Adipocyte (in vitro differentiated cells): ENCODE measurements around the gene FBLN1.

ENCODE experiments used
- DNase-seq: peaks from one replicate; pipeline ENCODE4 v3.0.0-alpha.2; 2015; ENCODE audit warnings: low read depth
- H3K27me3 ChIP-seq: replicated peaks from 2 replicates; pipeline ENCODE4 v1.7.0; 2013; ENCODE audit warnings: mild to moderate bottlenecking, low read length, moderate library complexity; ENCODE audit not compliant: control insufficient read depth, insufficient read depth
- H3K36me3 ChIP-seq: 2 replicates; pipeline ENCODE4 v1.7.0; 2013; ENCODE audit warnings: low read length, mild to moderate bottlenecking, moderate library complexity; ENCODE audit not compliant: control insufficient read depth, insufficient read depth, severe bottlenecking
- H3K4me1 ChIP-seq: 2 replicates; pipeline ENCODE4 v1.7.0; 2013; ENCODE audit warnings: mild to moderate bottlenecking, low read length, moderate library complexity; ENCODE audit not compliant: control insufficient read depth, insufficient read depth
- H3K4me3 ChIP-seq: 2 replicates; pipeline ENCODE4 v1.7.0; 2013; ENCODE audit warnings: mild to moderate bottlenecking, low read length, moderate library complexity
- H3K9ac ChIP-seq: 2 replicates; pipeline ENCODE4 v1.7.0; 2013; ENCODE audit warnings: mild to moderate bottlenecking, low read length, moderate library complexity
- H3K9me3 ChIP-seq: 2 replicates; pipeline ENCODE4 v1.7.0; 2013; ENCODE audit warnings: mild to moderate bottlenecking, low read length, moderate library complexity; ENCODE audit not compliant: control insufficient read depth

FBLN1 gene

GRCh38 chr22:45518580-45518991 lies 15.9 kb downstream of the FBLN1 start:
- no peaks in the 10 kb centered on the region for H3K9me3 ChIP-seq
- H3K9ac ChIP-seq, result no peak overlapping the region
- H3K27me3 ChIP-seq, result no peaks in the 10 kb centered on the region
- DNase-seq, result no peak
- H3K4me1 ChIP-seq, result peaks cover 36% of the 10 kb centered on the region
- no peak overlapping the region for H3K4me3 ChIP-seq
- H3K36me3 ChIP-seq, result peaks cover 25% of the 10 kb centered on the region

- H3K36me3 ChIP-seq, result peaks cover 30% of the 10 kb centered on the region
- no peaks in the 10 kb centered on the region for H3K27me3 ChIP-seq
- H3K4me1 ChIP-seq, result peaks cover 16% of the 10 kb centered on the region
- no peak overlapping the region for H3K4me3 ChIP-seq
- no peak for DNase-seq
- no peak overlapping the region for H3K9ac ChIP-seq
- no peaks in the 10 kb centered on the region for H3K9me3 ChIP-seq
Observed at GRCh38 chr22:45521178-45521577, 18.5 kb downstream of the FBLN1 start.

GRCh38 chr22:45522462-45522861 lies 19.8 kb downstream of the FBLN1 start:
- Histone ChIP-seq H3K36me3 (peaks cover 30% of the 10 kb centered on the region), H3K4me1 (peaks cover 3% of the 10 kb centered on the region), H3K4me3 (no peak overlapping the region), H3K9me3 (no peaks in the 10 kb centered on the region), H3K9ac (no peak overlapping the region), H3K27me3 (no peaks in the 10 kb centered on the region)
- DNase-seq, result no peak

- Histone ChIP-seq H3K9ac (peak overlapping the region; percentile 36), H3K27me3 (no peaks in the 10 kb centered on the region), H3K9me3 (no peaks in the 10 kb centered on the region), H3K4me1 (peaks cover 3% of the 10 kb centered on the region), H3K36me3 (peaks cover 27% of the 10 kb centered on the region), H3K4me3 (no peak overlapping the region)
- DNase-seq, result no peak
Observed at GRCh38 chr22:45524157-45524556, 21.5 kb downstream of the FBLN1 start.

- Histone ChIP-seq H3K9me3 (no peaks in the 10 kb centered on the region), H3K4me1 (peaks cover 4% of the 10 kb centered on the region), H3K27me3 (no peaks in the 10 kb centered on the region), H3K36me3 (peaks cover 29% of the 10 kb centered on the region), H3K4me3 (no peak overlapping the region), H3K9ac (no peak overlapping the region)
- no peak for DNase-seq
Observed at GRCh38 chr22:45524966-45525365, 22.3 kb downstream of the FBLN1 start.

- Histone ChIP-seq H3K27me3 (no peaks in the 10 kb centered on the region), H3K9me3 (no peaks in the 10 kb centered on the region), H3K9ac (no peak overlapping the region), H3K36me3 (peaks cover 26% of the 10 kb centered on the region), H3K4me1 (peaks cover 8% of the 10 kb centered on the region), H3K4me3 (no peak overlapping the region)
- no peak for DNase-seq
Observed at GRCh38 chr22:45525480-45525879, 22.8 kb downstream of the FBLN1 start.

- no peak for DNase-seq
- H3K4me3 ChIP-seq, result no peak overlapping the region
- H3K4me1 ChIP-seq, result peaks cover 6% of the 10 kb centered on the region
- no peak overlapping the region for H3K9ac ChIP-seq
- H3K27me3 ChIP-seq, result no peaks in the 10 kb centered on the region
- peaks cover 26% of the 10 kb centered on the region for H3K36me3 ChIP-seq
- no peaks in the 10 kb centered on the region for H3K9me3 ChIP-seq
Observed at GRCh38 chr22:45526281-45526680, 23.6 kb downstream of the FBLN1 start.

- no peaks in the 10 kb centered on the region for H3K9me3 ChIP-seq
- H3K4me1 ChIP-seq, result peaks cover 5% of the 10 kb centered on the region
- peaks cover 20% of the 10 kb centered on the region for H3K36me3 ChIP-seq
- H3K9ac ChIP-seq, result no peak overlapping the region
- H3K27me3 ChIP-seq, result no peaks in the 10 kb centered on the region
- no peak overlapping the region for H3K4me3 ChIP-seq
- DNase-seq, result no peak
Observed at GRCh38 chr22:45526768-45527360, 24.2 kb downstream of the FBLN1 start.

GRCh38 chr22:45527456-45527855 lies 24.8 kb downstream of the FBLN1 start:
- H3K36me3 ChIP-seq, result peaks cover 17% of the 10 kb centered on the region
- DNase-seq, result no peak

GRCh38 chr22:45528046-45528445 lies 25.4 kb downstream of the FBLN1 start:
- peaks cover 5% of the 10 kb centered on the region for H3K4me1 ChIP-seq
- DNase-seq, result no peak
- H3K36me3 ChIP-seq, result peaks cover 15% of the 10 kb centered on the region
- no peak overlapping the region for H3K9ac ChIP-seq
- no peaks in the 10 kb centered on the region for H3K9me3 ChIP-seq
- no peaks in the 10 kb centered on the region for H3K27me3 ChIP-seq
- H3K4me3 ChIP-seq, result no peak overlapping the region

More at GRCh38 chr22:45527456-45527855, 24.8 kb downstream of the FBLN1 start:
- Histone ChIP-seq H3K9me3 (no peaks in the 10 kb centered on the region), H3K4me3 (no peak overlapping the region), H3K27me3 (no peaks in the 10 kb centered on the region), H3K9ac (no peak overlapping the region), H3K4me1 (peaks cover 5% of the 10 kb centered on the region)

GRCh38 chr22:45529105-45529504 lies 26.4 kb downstream of the FBLN1 start:
- peaks cover 25% of the 10 kb centered on the region for H3K36me3 ChIP-seq
- H3K27me3 ChIP-seq, result no peaks in the 10 kb centered on the region

GRCh38 chr22:45529971-45530575 lies 27.4 kb downstream of the FBLN1 start:
- H3K36me3 ChIP-seq, result peaks cover 26% of the 10 kb centered on the region
- DNase-seq, result peak; percentile 81
- H3K9ac ChIP-seq, result no peak overlapping the region
- H3K27me3 ChIP-seq, result no peaks in the 10 kb centered on the region
- peaks cover 14% of the 10 kb centered on the region for H3K4me1 ChIP-seq
- H3K9me3 ChIP-seq, result no peaks in the 10 kb centered on the region
- H3K4me3 ChIP-seq, result no peak overlapping the region

More at GRCh38 chr22:45529105-45529504, 26.4 kb downstream of the FBLN1 start:
- Histone ChIP-seq H3K4me1 (peaks cover 5% of the 10 kb centered on the region), H3K4me3 (no peak overlapping the region), H3K9me3 (no peaks in the 10 kb centered on the region), H3K9ac (no peak overlapping the region)
- DNase-seq, result no peak
